IMR-90 (cell line): ENCODE data around the gene SETD3.

Experiments used
- CTCF ChIP-seq: conservative IDR thresholded peaks from 2 replicates; pipeline ENCODE4 v1.5.1; 2012; ENCODE audit warnings: mild to moderate bottlenecking, low read depth, low read length, improper control_type of control experiment
- MAFK ChIP-seq: IDR thresholded peaks from 2 replicates; pipeline ENCODE4 v1.6.1; 2012; ENCODE audit warnings: low read depth, low read length, improper control_type of control experiment
- POLR2A ChIP-seq: IDR thresholded peaks from 2 replicates; pipeline ENCODE4 v1.6.1; 2012; ENCODE audit warnings: mild to moderate bottlenecking, low read depth, low read length
- RAD21 ChIP-seq: IDR thresholded peaks from 2 replicates; pipeline ENCODE4 v1.6.1; 2012; ENCODE audit warnings: low read length, improper control_type of control experiment
- RCOR1 ChIP-seq: IDR thresholded peaks from 2 replicates; pipeline ENCODE4 v1.6.1; 2012; ENCODE audit warnings: mild to moderate bottlenecking, low read length, improper control_type of control experiment; ENCODE audit not compliant: insufficient replicate concordance
- RFX5 ChIP-seq: IDR thresholded peaks from 2 replicates; pipeline ENCODE4 v1.8.0; 2012; ENCODE audit warnings: low read depth, mild to moderate bottlenecking, low read length, moderate library complexity

DNA sequence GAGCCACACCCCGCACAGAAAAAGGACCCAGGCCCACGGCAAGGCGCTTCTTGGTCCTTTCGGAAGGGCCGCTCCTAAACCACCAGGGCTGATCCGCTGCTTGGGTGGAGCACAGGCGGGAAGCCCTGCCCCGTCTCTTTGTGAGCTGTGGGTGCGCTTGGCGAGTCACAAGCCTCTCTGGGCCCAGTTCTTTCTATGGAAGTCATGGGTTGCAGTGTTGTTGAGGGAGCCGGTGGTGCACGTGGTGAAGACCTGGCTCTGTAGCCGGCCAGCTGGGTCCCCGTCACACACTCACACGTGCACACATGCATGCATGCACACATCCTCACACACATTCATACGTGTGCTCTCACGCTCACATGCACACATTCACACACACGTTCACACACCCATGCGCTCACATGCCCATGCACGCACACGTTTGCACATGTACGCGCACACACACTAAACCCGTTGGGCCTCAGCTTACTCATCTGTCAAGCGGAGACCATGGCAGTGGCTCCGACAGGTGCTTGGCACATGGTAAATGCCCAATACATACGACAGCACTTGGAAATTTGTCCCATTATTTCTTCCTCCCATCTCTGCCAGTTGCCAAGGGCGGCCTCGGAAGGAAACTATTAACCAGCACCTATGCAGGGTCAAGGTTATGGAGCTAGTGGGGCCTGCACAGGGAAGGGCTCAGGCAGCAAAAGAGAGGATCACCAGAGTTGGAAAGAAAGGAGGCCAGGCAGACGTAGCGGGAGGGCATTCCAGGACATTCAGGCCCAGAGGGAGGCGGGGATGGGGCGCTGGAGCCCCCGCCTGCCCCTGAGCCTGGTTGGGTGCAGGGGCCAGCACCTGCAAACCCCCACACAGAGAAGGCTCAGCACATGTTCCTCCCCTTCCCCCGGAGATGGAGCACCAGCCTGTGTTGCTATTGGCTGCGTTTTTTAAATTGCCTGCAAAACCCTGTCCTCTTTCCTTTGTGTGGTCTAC is 96.9 kb downstream of the SETD3 start:
- TF ChIP-seq CTCF (no peak), MAFK (no peak), RAD21 (no peak), RFX5 (no peak), RCOR1 (no peak), POLR2A (no peak)
